Heart left ventricle (tissue), 16 donors: ENCODE results near the gene TMEM169. TPM values are rescaled to one million over a fixed set of nuclear protein-coding genes. Genes with fewer than 3 reads are reported as not detected.

Experiments used
- ATAC-seq, 4 donors: fragments of 200-7000 bp; cut with Tn5 transposase; one replicate each; pipeline ENCODE4 v1.9.1; 2020 to 2022; ENCODE audit warnings: moderate library complexity in 4 of 4, mild to moderate bottlenecking in 3 of 4, moderate number of reproducible peaks in 1 of 4
- DNase-seq, 5 donors: peaks; one replicate each; pipeline ENCODE4 v3.0.0-alpha.2; 2020
- H3K27ac ChIP-seq, 12 donors: fragments of 200-600 bp; sonication (generic) in 4 of 12; one replicate each; pipeline versions ENCODE4 v1.5.0 to v1.8.0; 2016 to 2022; ENCODE audit warnings: mild to moderate bottlenecking in 2 of 12
- H3K27me3 ChIP-seq, 9 donors: fragments of 200-600 bp; sonication (generic) in 2 of 9; one replicate each; pipeline versions ENCODE4 v1.5.1 to v1.8.0; 2016 to 2022; ENCODE audit warnings: mild to moderate bottlenecking in 3 of 9
- H3K36me3 ChIP-seq, 9 donors: fragments of 200-600 bp; sonication (generic) in 2 of 9; one replicate each; pipeline versions ENCODE4 v1.5.0 to v1.8.0; 2018 to 2022; ENCODE audit warnings: mild to moderate bottlenecking in 2 of 9
- H3K4me1 ChIP-seq, 12 donors: fragments of 200-600 bp; sonication (generic) in 4 of 12; one replicate each; pipeline versions ENCODE4 v1.5.0 to v1.8.0; 2016 to 2022; ENCODE audit warnings: mild to moderate bottlenecking in 3 of 12
- H3K4me3 ChIP-seq, 12 donors: fragments of 200-600 bp; sonication (generic) in 4 of 12; one replicate each; pipeline versions ENCODE4 v1.5.0 to v1.8.0; 2017 to 2022; ENCODE audit warnings: mild to moderate bottlenecking in 9 of 12, moderate library complexity in 4 of 12
- H3K9me3 ChIP-seq, 12 donors: fragments of 200-600 bp; sonication (generic) in 4 of 12; one replicate each; pipeline versions ENCODE4 v1.5.0 to v1.8.0; 2016 to 2022; ENCODE audit warnings: mild to moderate bottlenecking in 1 of 12
- POLR2A ChIP-seq, 2 donors: fragments of 450-650 bp; IDR thresholded peaks; one replicate each; pipeline ENCODE4 v1.6.1; 2017; ENCODE audit warnings: antibody characterized with exemption in 2 of 2, mild to moderate bottlenecking in 2 of 2, moderate library complexity in 2 of 2
- WGBS, 4 donors: extraction: QIAGEN DNeasy Blood & Tissue Kit in 2 of 4; methylation state at CpG; one replicate each; pipeline versions ENCODE4 v1.1.5 to v1.1.7; 2013 to 2018; 5-methylcytosine and 5-hydroxymethylcytosine counted together
- intact Hi-C, 10 donors: fragments of 100-400 bp; cut with DNase I; formaldehyde crosslinking; loops; one replicate each; pipeline versions ENCODE4 v1.11.1 to v1.14.2; 2022
- polyA plus RNA-seq, 2 donors: library from polyadenylated mRNA; stranded (reverse); fragments of 200-250 nt; gene quantifications; one replicate each; pipeline ENCODE4 v1.2.3, GENCODE V29; 2013
- total RNA-seq, 9 donors: library from RNA; depleted of rRNA in 2 of 9; stranded (reverse); fragments of >200 nt in 2 of 9; fragmentation: NEBNext Ultra II Directional in 3 of 9; extraction: Animal tissue kit (Norgen Biotek cat#: 25700) in 3 of 9; gene quantifications; one replicate each; pipeline versions ENCODE4 v1.1.0 to v1.2.4, GENCODE V29; 2016 to 2023
- TF ChIP-seq, protein P1 (sequence below), 12 donors: fragments of 200-600 bp; sonication (generic) in 4 of 12; IDR thresholded peaks; one replicate each; pipeline versions ENCODE4 v1.5.0 to v1.8.0; 2018 to 2022; ENCODE audit warnings: antibody characterized with exemption in 12 of 12, mild to moderate bottlenecking in 5 of 12
- donor health status: ischemic (EF 13 %, LVEDD 7.1; RV severe dilation, severe dysfunction).
- donor health status: healthy with polysubstance abuse.
- donor health status: DM: no; HTN: yes; CAD: no.
- donor health status: DM: no; HTN: no; CAD: no.
- donor health status: ischemic (EF 25% LVEDD 6.9; RV normal size, moderate dysfunction).
- donor health status: ischemic (EF 25% LVEDD 5.7; RV mildly dilated, moderate dysfunction).
- donor health status: healthy.
- donor health status: DM: yes; HTN: yes; CAD: no.
- donor health status: ischemic (EF 35%, LVEDD 5.7; RV mildly dilated, moderate dysfunction).
- donor health status: nonischemic (EF 11% LVEDD 7.7; RV severe dilation, severe dysfunction).
- donor health status: DM: yes; HTN: yes; CAD: no.
- donor health status: PGD.
- donor health status: ischemic (EF 29% LVEDD 5.4; RV normal size, mild dysfunction).
- donor health status: nonischemic (EF 23%, LVEDD 6.1; RV moderate dilation, normal function).

The TMEM169 gene
- total and polyA plus RNA-seq, 11 donors: 0.15 to 1.5 (median 0.32) TPM

DNA sequence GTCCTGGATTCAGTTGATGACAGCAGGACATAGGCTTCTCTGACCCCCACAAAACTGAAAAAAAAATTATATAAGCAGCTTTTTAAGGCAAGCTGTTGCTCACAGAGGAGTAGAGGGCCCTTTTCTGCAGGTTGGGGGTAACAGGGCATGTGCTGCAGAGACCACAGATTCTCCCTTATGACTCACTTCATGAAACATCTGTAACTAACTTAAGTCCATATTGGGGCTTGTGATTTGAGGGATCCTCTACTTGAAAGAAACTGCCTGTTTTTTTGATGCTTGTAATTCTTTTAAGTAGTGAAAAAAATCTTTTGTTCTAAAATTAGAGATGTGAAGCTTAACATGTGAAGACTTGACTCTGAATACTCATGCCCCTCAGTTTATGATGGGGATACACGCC, 60.8 kb downstream of the TMEM169 start:
- DNase-seq: no peak
- Histone ChIP-seq H3K9me3 (no peaks in the 10 kb centered on the region), H3K27me3 (no peaks in the 10 kb centered on the region), H3K4me3 (no peak overlapping the region), H3K4me1 (no peaks in the 10 kb centered on the region), H3K36me3 (peaks cover 0 to 100% (median 93%) of the 10 kb centered on the region in 9 donors), H3K27ac (no peak overlapping the region)
- intact Hi-C loops: no loop called here
- ATAC-seq: no peak
- TF ChIP-seq, protein P1, sequence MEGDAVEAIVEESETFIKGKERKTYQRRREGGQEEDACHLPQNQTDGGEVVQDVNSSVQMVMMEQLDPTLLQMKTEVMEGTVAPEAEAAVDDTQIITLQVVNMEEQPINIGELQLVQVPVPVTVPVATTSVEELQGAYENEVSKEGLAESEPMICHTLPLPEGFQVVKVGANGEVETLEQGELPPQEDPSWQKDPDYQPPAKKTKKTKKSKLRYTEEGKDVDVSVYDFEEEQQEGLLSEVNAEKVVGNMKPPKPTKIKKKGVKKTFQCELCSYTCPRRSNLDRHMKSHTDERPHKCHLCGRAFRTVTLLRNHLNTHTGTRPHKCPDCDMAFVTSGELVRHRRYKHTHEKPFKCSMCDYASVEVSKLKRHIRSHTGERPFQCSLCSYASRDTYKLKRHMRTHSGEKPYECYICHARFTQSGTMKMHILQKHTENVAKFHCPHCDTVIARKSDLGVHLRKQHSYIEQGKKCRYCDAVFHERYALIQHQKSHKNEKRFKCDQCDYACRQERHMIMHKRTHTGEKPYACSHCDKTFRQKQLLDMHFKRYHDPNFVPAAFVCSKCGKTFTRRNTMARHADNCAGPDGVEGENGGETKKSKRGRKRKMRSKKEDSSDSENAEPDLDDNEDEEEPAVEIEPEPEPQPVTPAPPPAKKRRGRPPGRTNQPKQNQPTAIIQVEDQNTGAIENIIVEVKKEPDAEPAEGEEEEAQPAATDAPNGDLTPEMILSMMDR (IDR thresholded peaks at IDR 0.05): no peak
- TF ChIP-seq POLR2A (IDR thresholded peaks at IDR 0.05): no peak
- WGBS, 4 donors: 96 to 100% (median 97%) methylated on average over 1 of the region's 1 CpG

DNA sequence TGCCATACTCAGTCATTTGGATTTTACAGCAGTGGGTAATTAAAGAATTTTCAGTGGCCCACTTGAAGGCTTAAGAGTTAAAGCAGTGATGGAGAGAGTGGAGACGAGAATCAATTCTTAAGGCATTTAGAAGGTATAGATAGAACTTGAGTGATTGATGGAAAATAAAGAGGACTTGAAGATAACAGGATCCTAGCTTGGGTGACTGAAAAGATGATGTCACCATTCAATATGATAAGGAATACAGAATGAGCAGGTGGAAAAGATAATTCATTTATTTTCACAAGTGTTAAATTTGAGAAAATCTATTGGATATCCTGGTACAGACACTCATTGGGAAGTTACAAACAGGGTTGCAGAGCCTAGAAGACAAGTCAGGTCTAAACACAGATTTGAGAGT, 62.7 kb downstream of the TMEM169 start:
- intact Hi-C loops: no loop called here
- Histone ChIP-seq H3K36me3 (peaks cover 0 to 100% (median 93%) of the 10 kb centered on the region in 9 donors), H3K4me3 (no peak overlapping the region), H3K27me3 (no peaks in the 10 kb centered on the region), H3K9me3 (no peaks in the 10 kb centered on the region), H3K4me1 (no peaks in the 10 kb centered on the region), H3K27ac (no peak overlapping the region)
- DNase-seq (no peak), ATAC-seq (no peak)
- TF ChIP-seq, protein P1 (IDR thresholded peaks at IDR 0.05): no peak
- TF ChIP-seq POLR2A (IDR thresholded peaks at IDR 0.05): no peak
- 72 to 86% (median 81%) methylated on average over 1 of the region's 1 CpG for WGBS, 4 donors

DNA sequence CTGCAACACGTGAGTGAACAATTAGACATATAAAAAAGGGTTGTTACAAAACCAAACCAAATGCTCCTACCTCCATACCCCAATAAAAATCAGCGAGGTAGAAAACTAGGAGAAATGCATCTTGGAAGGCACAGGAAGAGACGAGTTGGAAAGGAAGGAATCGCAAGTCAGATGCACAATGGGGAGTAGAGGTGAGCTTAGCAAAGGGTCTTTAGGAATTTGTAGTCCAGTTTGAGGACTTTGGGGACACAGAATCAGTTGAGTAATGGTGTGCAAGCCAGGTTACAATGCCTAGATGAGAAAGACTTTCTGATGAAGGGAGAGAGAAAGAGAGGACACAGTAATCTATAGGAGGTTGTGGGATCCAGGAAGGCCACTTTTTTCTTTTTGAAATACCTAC, 63.1 kb downstream of the TMEM169 start:
- Histone ChIP-seq H3K4me1 (no peaks in the 10 kb centered on the region), H3K4me3 (no peak overlapping the region), H3K27ac (no peak overlapping the region), H3K36me3 (peaks cover 0 to 100% (median 93%) of the 10 kb centered on the region in 9 donors), H3K27me3 (no peaks in the 10 kb centered on the region), H3K9me3 (no peaks in the 10 kb centered on the region)
- DNase-seq: no peak
- WGBS, 4 donors: 95 to 97% (median 96%) methylated on average over 4 of the region's 4 CpGs
- intact Hi-C loops: no loop called here
- TF ChIP-seq, protein P1 (IDR thresholded peaks at IDR 0.05): no peak
- no peak for TF ChIP-seq POLR2A (IDR thresholded peaks at IDR 0.05)
- no peak for ATAC-seq

DNA sequence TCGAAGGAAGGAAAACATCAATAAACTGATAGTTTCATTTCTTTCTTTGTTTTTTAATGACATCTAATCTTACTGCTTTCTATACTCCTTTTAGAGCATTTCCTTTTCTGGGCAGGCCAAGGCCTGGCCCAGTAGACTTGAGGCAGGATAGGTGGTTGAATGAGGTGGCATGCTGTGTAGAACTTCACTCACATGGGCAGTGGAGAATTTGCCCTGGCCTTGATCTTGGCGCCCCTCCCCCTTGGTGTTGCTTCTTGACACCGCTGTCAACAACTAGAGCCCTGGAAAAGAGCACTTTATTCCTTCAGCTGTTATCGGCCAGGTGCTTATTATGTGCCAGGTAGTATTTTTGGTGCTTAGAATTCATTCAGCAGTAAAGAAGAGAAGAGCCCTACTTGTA, 64.9 kb downstream of the TMEM169 start:
- ATAC-seq (no peak), DNase-seq (no peak)
- Histone ChIP-seq H3K4me1 (no peaks in the 10 kb centered on the region), H3K4me3 (no peak overlapping the region), H3K27me3 (no peaks in the 10 kb centered on the region), H3K9me3 (no peaks in the 10 kb centered on the region), H3K27ac (no peak overlapping the region), H3K36me3 (peaks cover 3 to 100% (median 93%) of the 10 kb centered on the region in 9 donors)
- TF ChIP-seq, protein P1 (IDR thresholded peaks at IDR 0.05): no peak
- no peak for TF ChIP-seq POLR2A (IDR thresholded peaks at IDR 0.05)
- WGBS, 4 donors: 59 to 78% (median 72%) methylated on average over 4 of the region's 4 CpGs
- intact Hi-C loops: no loop called here
